A673 (cell line): Measurements from ENCODE around the gene ZNF296. TPM values are rescaled to one million over a fixed set of nuclear protein-coding genes. Genes with fewer than 3 reads are reported as not detected.

ENCODE experiments used
- BruUV-seq: library from RNA; stranded (reverse); fragments of 400-500 nt; replicated peaks from 2 replicates; lab custom pipeline; 2021; lab: Mats Ljungman, UMichigan
- CTCF ChIA-PET: fragments of 300-600 bp; sonication (Branson Sonifier 250); formaldehyde crosslinking; loops from one replicate; lab custom pipeline; 2022; ENCODE audit warnings: antibody characterized with exemption; lab: Charles Lee
- POLR2A ChIA-PET: fragments of 300-600 bp; sonication (Branson Sonifier 250); formaldehyde crosslinking; loops from one replicate; lab custom pipeline; 2022; ENCODE audit warnings: antibody characterized with exemption; ENCODE audit not compliant: low non-redundant PET; lab: Charles Lee
- DNase-seq: peaks from one replicate; pipeline ENCODE4 v3.0.0-alpha.2; 2015; ENCODE audit warnings: low spot score
- H3K27ac ChIP-seq: fragments of 200-600 bp; sonication (generic); 2 replicates; pipeline ENCODE4 v1.5.1; 2016; ENCODE audit warnings: mixed run types, low read depth, mild to moderate bottlenecking, mixed read lengths, antibody characterized with exemption, low read length; ENCODE audit not compliant: poor library complexity, severe bottlenecking
- H3K27me3 ChIP-seq: fragments of 200-600 bp; sonication (generic); replicated peaks from 2 replicates; pipeline ENCODE4 v1.6.1; 2017; ENCODE audit warnings: mixed run types, low read depth, mild to moderate bottlenecking, mixed read lengths, antibody characterized with exemption, low read length; ENCODE audit not compliant: insufficient read depth, poor library complexity
- H3K36me3 ChIP-seq: fragments of 200-600 bp; sonication (generic); 2 replicates; pipeline ENCODE4 v1.6.1; 2016; ENCODE audit warnings: mixed run types, mild to moderate bottlenecking, mixed read lengths, antibody characterized with exemption, low read length; ENCODE audit not compliant: insufficient read depth, poor library complexity, severe bottlenecking
- H3K4me1 ChIP-seq: fragments of 200-600 bp; sonication (generic); 2 replicates; pipeline ENCODE4 v1.6.1; 2017; ENCODE audit warnings: mixed run types, mild to moderate bottlenecking, mixed read lengths, antibody characterized with exemption, low read length; ENCODE audit not compliant: insufficient read depth, poor library complexity, severe bottlenecking
- H3K4me3 ChIP-seq: fragments of 200-600 bp; sonication (generic); 2 replicates; pipeline ENCODE4 v1.5.1; 2016; ENCODE audit warnings: low read depth, mixed run types, mild to moderate bottlenecking, mixed read lengths, low read length; ENCODE audit not compliant: poor library complexity, severe bottlenecking
- H3K9me3 ChIP-seq: fragments of 200-600 bp; sonication (generic); 2 replicates; pipeline ENCODE4 v1.6.1; 2016; ENCODE audit warnings: mixed run types, low read depth, mild to moderate bottlenecking, mixed read lengths, antibody characterized with exemption, low read length; ENCODE audit not compliant: poor library complexity, severe bottlenecking
- CTCF ChIP-seq: fragments of 300-800, 200-600 bp; sonication (generic); conservative IDR thresholded peaks from 2 replicates; pipeline ENCODE4 v1.5.1; 2017; ENCODE audit warnings: low read depth, mild to moderate bottlenecking, antibody characterized with exemption, low read length, moderate library complexity, mixed read lengths
- EZH2 ChIP-seq: fragments of 200-600 bp; sonication (generic); IDR thresholded peaks from 2 replicates; pipeline ENCODE4 v1.6.1; 2017; ENCODE audit warnings: borderline replicate concordance, low read depth, mild to moderate bottlenecking, mixed read lengths, antibody characterized with exemption, low read length; ENCODE audit not compliant: poor library complexity, severe bottlenecking
- intact Hi-C: fragments of 100-400 bp; cut with micrococcal nuclease; formaldehyde crosslinking; loops from one replicate; pipeline ENCODE4 v1.10.0; 2022; ENCODE audit not compliant: unreplicated experiment
- total RNA-seq: library from RNA; stranded (reverse); gene quantifications from 2 replicates; pipeline ENCODE4 v1.2.3, GENCODE V29; 2021

Gene ZNF296
- total RNA-seq, 1 experiment from 2014 or later, result 3.0 TPM

GRCh38 chr19:45091031-45091923 is 15.0 kb upstream of the ZNF296 start:
- H3K9me3 ChIP-seq, result no peaks in the 10 kb centered on the region
- H3K36me3 ChIP-seq, result peaks cover 8% of the 10 kb centered on the region
- peak; percentile 99 for DNase-seq
- peak overlapping the region; percentile 99 for H3K27ac ChIP-seq
- H3K27me3 ChIP-seq, result no peaks in the 10 kb centered on the region
- ChIA-PET CTCF (interaction anchor here (1.2 kb wide), 1 partner anchor 247 kb away, joined by 4 read pairs; no protein-coding TSS in a partner anchor), POLR2A (interaction anchor here (0.6 kb wide), 1 partner anchor 78 kb away, joined by 6 read pairs; no protein-coding TSS in a partner anchor)
- peaks cover 12% of the 10 kb centered on the region for H3K4me1 ChIP-seq
- TSS peak; percentile 52 for BruUV-seq
- TF ChIP-seq CTCF (no peak), EZH2 (no peak)
- H3K4me3 ChIP-seq, result peak overlapping the region; percentile 99
- intact Hi-C loops, result loop anchor here (5.0 kb wide), 1 partner anchor 89 kb away; the partner anchor contains the start of gene RELB

DNA sequence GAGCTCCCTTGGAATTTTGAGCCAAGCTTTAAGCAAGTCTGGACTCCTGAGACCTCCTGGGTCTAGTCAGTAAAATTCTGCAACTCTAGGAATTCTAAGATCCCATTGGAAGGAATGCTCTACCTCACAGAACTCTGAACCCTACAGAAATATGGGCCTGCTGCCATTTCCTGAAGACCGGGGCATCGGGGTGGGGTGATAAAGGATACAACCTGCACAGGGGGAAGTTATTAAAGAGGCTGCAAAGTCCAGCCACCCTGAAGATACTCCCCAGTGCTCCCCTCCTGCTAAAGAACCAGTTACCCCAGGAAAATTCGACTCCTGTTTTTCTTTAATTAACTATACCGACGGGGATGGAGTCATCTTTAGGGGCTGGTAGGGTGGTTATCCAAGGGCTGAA is 14.3 kb upstream of the ZNF296 start:
- Histone ChIP-seq H3K9me3 (no peaks in the 10 kb centered on the region), H3K4me3 (peak overlapping the region; percentile 99), H3K4me1 (peaks cover 12% of the 10 kb centered on the region), H3K27ac (peak overlapping the region; percentile 7), H3K36me3 (peaks cover 8% of the 10 kb centered on the region), H3K27me3 (no peaks in the 10 kb centered on the region)
- BruUV-seq, result no TSS peak
- CTCF ChIA-PET, result no interaction called here
- intact Hi-C loops, result loop anchor here (5.0 kb wide), 1 partner anchor 88 kb away; the partner anchor contains the start of gene RELB
- TF ChIP-seq EZH2 (no peak), CTCF (no peak)
- POLR2A ChIA-PET, result no interaction called here
- DNase-seq, result no peak

GRCh38 chr19:45090034-45090433 is 13.8 kb upstream of the ZNF296 start:
- BruUV-seq, result no TSS peak
- H3K27ac ChIP-seq, result no peak overlapping the region
- intact Hi-C loops, result loop anchor here (5.0 kb wide), 1 partner anchor 88 kb away; the partner anchor contains the start of gene RELB
- CTCF ChIA-PET, result no interaction called here
- POLR2A ChIA-PET, result no interaction called here
- TF ChIP-seq EZH2, result no peak
- TF ChIP-seq CTCF, result no peak
- H3K4me3 ChIP-seq, result no peak overlapping the region
- H3K36me3 ChIP-seq, result peaks cover 8% of the 10 kb centered on the region
- no peaks in the 10 kb centered on the region for H3K9me3 ChIP-seq
- DNase-seq, result no peak
- peaks cover 12% of the 10 kb centered on the region for H3K4me1 ChIP-seq
- no peaks in the 10 kb centered on the region for H3K27me3 ChIP-seq
